B cell (primary cell): ENCODE data around the gene AQP9. TPM values are rescaled to one million over a fixed set of nuclear protein-coding genes. Genes with fewer than 3 reads are reported as not detected.

ENCODE experiments used
- ATAC-seq: fragments of 200-7000 bp; cut with Tn5 transposase; one replicate; pipeline ENCODE4 v1.10.0; 2021; ENCODE audit warnings: low read depth, mild to moderate bottlenecking, moderate number of reproducible peaks, moderate library complexity
- CTCF ChIA-PET: fragments of 350-600 bp; sonication (Branson Sonifier 250); formaldehyde crosslinking; loops from one replicate; lab custom pipeline; 2021; ENCODE audit warnings: antibody characterized with exemption, inconsistent platforms; lab: Charles Lee
- POLR2A ChIA-PET: fragments of 350-600 bp; sonication (Branson Sonifier 250); formaldehyde crosslinking; loops from one replicate; lab custom pipeline; 2021; ENCODE audit warnings: antibody characterized with exemption; lab: Charles Lee
- DNase-seq: peaks from one replicate; pipeline ENCODE4 v3.0.0; 2013
- H2AFZ ChIP-seq: 2 replicates; pipeline ENCODE4 v1.6.1; 2012; ENCODE audit warnings: mild to moderate bottlenecking, low read depth, low read length; ENCODE audit not compliant: insufficient read depth, poor library complexity, severe bottlenecking
- H3K27ac ChIP-seq, 2 donors: 1 replicate in 1 of 2; 2 replicates in 1 of 2; pipeline ENCODE4 v1.5.1; 2012 to 2013; ENCODE audit warnings: low read length in 2 of 2, mild to moderate bottlenecking in 2 of 2, moderate library complexity in 1 of 2
- H3K27me3 ChIP-seq, 4 experiments: fragments of 200-600 bp in 1 of 4; sonication (generic) in 1 of 4; replicated peaks in 1 of 4; 1 replicate in 2 of 4; 2 replicates in 2 of 4; pipeline versions ENCODE4 v1.6.1 to v1.7.0; 2013 to 2016; ENCODE audit warnings: low read length in 3 of 4, mild to moderate bottlenecking in 2 of 4, mixed read lengths in 1 of 4, moderate library complexity in 1 of 4; ENCODE audit not compliant: insufficient read depth in 4 of 4, control insufficient read depth in 3 of 4; ENCODE audit errors: control extremely low read depth in 1 of 4
- H3K36me3 ChIP-seq, 2 experiments: replicated peaks in 1 of 2; 1 replicate in 1 of 2; 2 replicates in 1 of 2; pipeline versions ENCODE4 v1.6.1 to v1.7.1; 2013; ENCODE audit warnings: low read length in 1 of 2; ENCODE audit not compliant: insufficient read depth in 2 of 2, control insufficient read depth in 1 of 2; ENCODE audit errors: control extremely low read depth in 1 of 2, extremely low read depth in 1 of 2
- H3K4me1 ChIP-seq, 2 donors: fragments of 200-600 bp in 1 of 2; sonication (generic) in 1 of 2; 1 replicate in 1 of 2; 2 replicates in 1 of 2; pipeline versions ENCODE4 v1.5.1 to v1.6.1; 2013 to 2017; ENCODE audit warnings: low read length in 2 of 2; ENCODE audit not compliant: control insufficient read depth in 2 of 2, insufficient read depth in 2 of 2
- H3K4me2 ChIP-seq: replicated peaks from 2 replicates; pipeline ENCODE3; 2012; ENCODE audit warnings: mild to moderate bottlenecking, low read depth, low read length; ENCODE audit not compliant: poor library complexity, severe bottlenecking
- H3K4me3 ChIP-seq, 5 experiments: fragments of 200-600 bp in 1 of 5; sonication (generic) in 1 of 5; 1 replicate in 3 of 5; 2 replicates in 2 of 5; pipeline versions ENCODE4 v1.5.1 to v1.7.0; 2011 to 2016; ENCODE audit warnings: low read length in 4 of 5, mild to moderate bottlenecking in 4 of 5, low read depth in 2 of 5, control low read depth in 1 of 5, moderate library complexity in 1 of 5; ENCODE audit not compliant: insufficient read depth in 1 of 5; ENCODE audit errors: control extremely low read depth in 1 of 5, extremely low read depth in 1 of 5
- H3K79me2 ChIP-seq: fragments of 200-600 bp; sonication (generic); one replicate; pipeline ENCODE4 v1.6.0; 2016; ENCODE audit warnings: low read length; ENCODE audit not compliant: control insufficient read depth, insufficient read depth
- H3K9ac ChIP-seq: fragments of 200-600 bp; sonication (generic); 2 replicates; pipeline ENCODE4 v1.6.1; 2017; ENCODE audit warnings: mild to moderate bottlenecking, low read length, moderate library complexity
- H3K9me3 ChIP-seq, 3 donors: one replicate each; pipeline versions ENCODE4 v1.6.1 to v1.7.1; 2013; ENCODE audit warnings: low read length in 2 of 3; ENCODE audit not compliant: control insufficient read depth in 2 of 3, insufficient read depth in 1 of 3; ENCODE audit errors: control extremely low read depth in 1 of 3
- H4K20me1 ChIP-seq: 2 replicates; pipeline ENCODE4 v1.6.0; 2012; ENCODE audit warnings: mild to moderate bottlenecking, low read length; ENCODE audit not compliant: insufficient read depth, control insufficient read depth, poor library complexity, severe bottlenecking
- H3K27ac Mint-ChIP-seq: one replicate; pipeline ENCODE4 v1.8.0; 2021; ENCODE audit warnings: mixed read lengths
- H3K27me3 Mint-ChIP-seq: one replicate; pipeline ENCODE4 v1.8.0; 2021; ENCODE audit warnings: mixed read lengths
- H3K4me1 Mint-ChIP-seq: one replicate; pipeline ENCODE4 v1.8.0; 2021; ENCODE audit warnings: mixed read lengths
- H3K4me3 Mint-ChIP-seq: one replicate; pipeline ENCODE4 v1.8.0; 2021; ENCODE audit warnings: mixed read lengths
- H3K9me3 Mint-ChIP-seq: one replicate; pipeline ENCODE4 v1.8.0; 2022; ENCODE audit warnings: mixed read lengths; ENCODE audit not compliant: insufficient read depth
- CTCF ChIP-seq: fragments of 200-600 bp; IDR thresholded peaks from one replicate; pipeline ENCODE4 v1.8.0; 2022; ENCODE audit warnings: antibody characterized with exemption, mild to moderate bottlenecking
- EZH2 ChIP-seq: IDR thresholded peaks from 2 replicates; pipeline ENCODE4 v1.6.1; 2012; ENCODE audit warnings: borderline replicate concordance, low read depth, mild to moderate bottlenecking, moderate library complexity, low read length; ENCODE audit not compliant: insufficient read depth, poor library complexity, severe bottlenecking
- WGBS: methylation state at CpG from one replicate; pipeline ENCODE4 v1.1.5; 2013; ENCODE audit warnings: missing lambda C conversion rate; ENCODE audit not compliant: insufficient coverage; 5-methylcytosine and 5-hydroxymethylcytosine counted together
- intact Hi-C: fragments of 100-400 bp; cut with micrococcal nuclease; formaldehyde crosslinking; loops from one replicate; pipeline ENCODE4 v1.10.0; 2022
- polyA plus RNA-seq: library from polyadenylated mRNA; depleted of rRNA; stranded (reverse); fragments of >200 nt; gene quantifications from 2 replicates; pipeline ENCODE4 v1.2.3, GENCODE V29; 2012
- small RNA-seq: library from RNA; depleted of rRNA; stranded (forward); fragments of <200 nt; gene quantifications from one replicate; pipeline ENCODE3, GENCODE V24; 2012; ENCODE audit warnings: low replicate concordance, low read depth; ENCODE audit not compliant: insufficient read length
- total RNA-seq, 2 donors: library from RNA; stranded (reverse); fragments of 120-200 nt in 1 of 2; gene quantifications; 1 replicate in 1 of 2; 2 replicates in 1 of 2; pipeline versions ENCODE4 v1.2.3 to v1.2.4, GENCODE V29; 2013 to 2022

Gene AQP9
- total and polyA plus RNA-seq, 2 donors (not counting 1 experiment from before 2014, with no cell fraction given) = 0.10 TPM; not detected in 1

GRCh38 chr15:58233341-58233740 lies 95.2 kb downstream of the AQP9 start:
- H4K20me1 ChIP-seq = no peaks in the 10 kb centered on the region
- H3K27me3 Mint-ChIP-seq = peaks cover 29% of the 10 kb centered on the region
- TF ChIP-seq CTCF (no peak), EZH2 (no peak)
- H2AFZ ChIP-seq = no peak overlapping the region
- no CpG with 5 or more reads among the region's 1 CpG for WGBS
- no peaks in the 10 kb centered on the region for H3K79me2 ChIP-seq
- no peaks in the 10 kb centered on the region for H3K27me3 ChIP-seq
- H3K27ac Mint-ChIP-seq = no peak overlapping the region
- CTCF ChIA-PET = no interaction called here
- no peak for ATAC-seq
- H3K4me3 ChIP-seq = no peak overlapping the region
- DNase-seq = no peak
- no peaks in the 10 kb centered on the region for H3K4me1 Mint-ChIP-seq
- intact Hi-C loops = no loop called here
- no peaks in the 10 kb centered on the region for H3K36me3 ChIP-seq
- H3K4me3 Mint-ChIP-seq = no peak overlapping the region
- H3K4me2 ChIP-seq = no peak overlapping the region
- no peak overlapping the region for H3K27ac ChIP-seq
- no peak overlapping the region for H3K9ac ChIP-seq
- no peaks in the 10 kb centered on the region for H3K9me3 Mint-ChIP-seq
- H3K4me1 ChIP-seq = no peaks in the 10 kb centered on the region
- POLR2A ChIA-PET = no interaction called here
- H3K9me3 ChIP-seq = peaks cover 0 to 3% (median 0%) of the 10 kb centered on the region in 3 donors

Small RNA genes lying within 50 kb of the gene (small RNA-seq; reads per million reads assigned to genes)
- gene MTCO3P23 = not detected

Other genes starting within 250 kb of the AQP9 start
- gene ALDH1A2, start 72.7 kb upstream of the AQP9 start, total RNA-seq = not detected in 2 replicates
- gene ALDH1A2, start 72.7 kb upstream of the AQP9 start, polyA plus RNA-seq = not detected in 2 replicates